ENCODE data around the gene CDHR3. TPM values are rescaled to one million over a fixed set of nuclear protein-coding genes. Genes with fewer than 3 reads are reported as not detected.

Gene CDHR3
- total RNA-seq, 1 experiment from 2014 or later = 19.1 TPM

DNA sequence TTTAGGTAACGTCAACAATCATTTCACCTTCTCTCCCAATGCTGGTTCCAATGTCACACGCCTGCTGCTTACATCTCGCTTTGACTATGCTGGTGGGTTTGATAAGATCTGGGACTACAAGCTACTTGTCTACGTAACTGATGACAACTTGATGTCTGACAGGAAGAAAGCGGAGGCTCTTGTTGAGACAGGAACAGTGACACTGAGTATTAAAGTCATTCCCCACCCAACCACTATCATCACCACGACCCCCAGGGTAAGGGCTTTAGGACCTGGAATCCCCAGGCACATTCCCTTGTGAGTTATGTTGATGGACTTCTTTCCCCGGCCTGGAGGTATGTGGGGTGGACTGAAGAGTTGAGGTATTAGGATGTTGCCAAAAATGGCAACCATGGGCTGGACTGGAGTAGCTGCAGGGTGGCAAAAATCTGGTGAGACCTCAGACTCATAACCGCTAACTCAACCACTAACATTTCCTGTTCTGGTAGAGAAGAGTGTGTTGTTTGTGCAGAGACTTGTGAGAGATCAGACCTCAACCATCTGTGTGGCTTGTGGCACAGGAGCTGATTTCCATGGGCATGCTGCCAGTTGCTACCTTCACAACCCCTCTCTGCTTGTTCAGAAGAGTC, 59.2 kb downstream of the CDHR3 start (continued):
- TF ChIP-seq, protein P1, sequence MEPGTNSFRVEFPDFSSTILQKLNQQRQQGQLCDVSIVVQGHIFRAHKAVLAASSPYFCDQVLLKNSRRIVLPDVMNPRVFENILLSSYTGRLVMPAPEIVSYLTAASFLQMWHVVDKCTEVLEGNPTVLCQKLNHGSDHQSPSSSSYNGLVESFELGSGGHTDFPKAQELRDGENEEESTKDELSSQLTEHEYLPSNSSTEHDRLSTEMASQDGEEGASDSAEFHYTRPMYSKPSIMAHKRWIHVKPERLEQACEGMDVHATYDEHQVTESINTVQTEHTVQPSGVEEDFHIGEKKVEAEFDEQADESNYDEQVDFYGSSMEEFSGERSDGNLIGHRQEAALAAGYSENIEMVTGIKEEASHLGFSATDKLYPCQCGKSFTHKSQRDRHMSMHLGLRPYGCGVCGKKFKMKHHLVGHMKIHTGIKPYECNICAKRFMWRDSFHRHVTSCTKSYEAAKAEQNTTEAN (CRISPR knock-in tag; IDR thresholded peaks at IDR 0.05) = no peak
- TF ChIP-seq, protein P2, sequence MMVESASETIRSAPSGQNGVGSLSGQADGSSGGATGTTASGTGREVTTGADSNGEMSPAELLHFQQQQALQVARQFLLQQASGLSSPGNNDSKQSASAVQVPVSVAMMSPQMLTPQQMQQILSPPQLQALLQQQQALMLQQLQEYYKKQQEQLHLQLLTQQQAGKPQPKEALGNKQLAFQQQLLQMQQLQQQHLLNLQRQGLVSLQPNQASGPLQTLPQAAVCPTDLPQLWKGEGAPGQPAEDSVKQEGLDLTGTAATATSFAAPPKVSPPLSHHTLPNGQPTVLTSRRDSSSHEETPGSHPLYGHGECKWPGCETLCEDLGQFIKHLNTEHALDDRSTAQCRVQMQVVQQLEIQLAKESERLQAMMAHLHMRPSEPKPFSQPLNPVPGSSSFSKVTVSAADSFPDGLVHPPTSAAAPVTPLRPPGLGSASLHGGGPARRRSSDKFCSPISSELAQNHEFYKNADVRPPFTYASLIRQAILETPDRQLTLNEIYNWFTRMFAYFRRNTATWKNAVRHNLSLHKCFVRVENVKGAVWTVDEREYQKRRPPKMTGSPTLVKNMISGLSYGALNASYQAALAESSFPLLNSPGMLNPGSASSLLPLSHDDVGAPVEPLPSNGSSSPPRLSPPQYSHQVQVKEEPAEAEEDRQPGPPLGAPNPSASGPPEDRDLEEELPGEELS (CRISPR knock-in tag; IDR thresholded peaks at IDR 0.05) = no peak
- TF ChIP-seq E2F4 (CRISPR knock-in tag; IDR thresholded peaks at IDR 0.05; ENCODE audit: borderline replicate concordance, low read depth) (no peak), IRF2 (CRISPR knock-in tag; IDR thresholded peaks at IDR 0.05; ENCODE audit: borderline replicate concordance, low read depth) (no peak), ATF1 (CRISPR knock-in tag; IDR thresholded peaks at IDR 0.05) (no peak), HMGXB4 (CRISPR knock-in tag; IDR thresholded peaks at IDR 0.05) (no peak), ZNF396 (CRISPR knock-in tag; IDR thresholded peaks at IDR 0.05; ENCODE audit: borderline replicate concordance) (no peak)
- TF ChIP-seq, protein P3, sequence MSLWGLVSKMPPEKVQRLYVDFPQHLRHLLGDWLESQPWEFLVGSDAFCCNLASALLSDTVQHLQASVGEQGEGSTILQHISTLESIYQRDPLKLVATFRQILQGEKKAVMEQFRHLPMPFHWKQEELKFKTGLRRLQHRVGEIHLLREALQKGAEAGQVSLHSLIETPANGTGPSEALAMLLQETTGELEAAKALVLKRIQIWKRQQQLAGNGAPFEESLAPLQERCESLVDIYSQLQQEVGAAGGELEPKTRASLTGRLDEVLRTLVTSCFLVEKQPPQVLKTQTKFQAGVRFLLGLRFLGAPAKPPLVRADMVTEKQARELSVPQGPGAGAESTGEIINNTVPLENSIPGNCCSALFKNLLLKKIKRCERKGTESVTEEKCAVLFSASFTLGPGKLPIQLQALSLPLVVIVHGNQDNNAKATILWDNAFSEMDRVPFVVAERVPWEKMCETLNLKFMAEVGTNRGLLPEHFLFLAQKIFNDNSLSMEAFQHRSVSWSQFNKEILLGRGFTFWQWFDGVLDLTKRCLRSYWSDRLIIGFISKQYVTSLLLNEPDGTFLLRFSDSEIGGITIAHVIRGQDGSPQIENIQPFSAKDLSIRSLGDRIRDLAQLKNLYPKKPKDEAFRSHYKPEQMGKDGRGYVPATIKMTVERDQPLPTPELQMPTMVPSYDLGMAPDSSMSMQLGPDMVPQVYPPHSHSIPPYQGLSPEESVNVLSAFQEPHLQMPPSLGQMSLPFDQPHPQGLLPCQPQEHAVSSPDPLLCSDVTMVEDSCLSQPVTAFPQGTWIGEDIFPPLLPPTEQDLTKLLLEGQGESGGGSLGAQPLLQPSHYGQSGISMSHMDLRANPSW (CRISPR knock-in tag; conservative IDR thresholded peaks at IDR 0.05; ENCODE audit: low read depth) = no peak

DNA sequence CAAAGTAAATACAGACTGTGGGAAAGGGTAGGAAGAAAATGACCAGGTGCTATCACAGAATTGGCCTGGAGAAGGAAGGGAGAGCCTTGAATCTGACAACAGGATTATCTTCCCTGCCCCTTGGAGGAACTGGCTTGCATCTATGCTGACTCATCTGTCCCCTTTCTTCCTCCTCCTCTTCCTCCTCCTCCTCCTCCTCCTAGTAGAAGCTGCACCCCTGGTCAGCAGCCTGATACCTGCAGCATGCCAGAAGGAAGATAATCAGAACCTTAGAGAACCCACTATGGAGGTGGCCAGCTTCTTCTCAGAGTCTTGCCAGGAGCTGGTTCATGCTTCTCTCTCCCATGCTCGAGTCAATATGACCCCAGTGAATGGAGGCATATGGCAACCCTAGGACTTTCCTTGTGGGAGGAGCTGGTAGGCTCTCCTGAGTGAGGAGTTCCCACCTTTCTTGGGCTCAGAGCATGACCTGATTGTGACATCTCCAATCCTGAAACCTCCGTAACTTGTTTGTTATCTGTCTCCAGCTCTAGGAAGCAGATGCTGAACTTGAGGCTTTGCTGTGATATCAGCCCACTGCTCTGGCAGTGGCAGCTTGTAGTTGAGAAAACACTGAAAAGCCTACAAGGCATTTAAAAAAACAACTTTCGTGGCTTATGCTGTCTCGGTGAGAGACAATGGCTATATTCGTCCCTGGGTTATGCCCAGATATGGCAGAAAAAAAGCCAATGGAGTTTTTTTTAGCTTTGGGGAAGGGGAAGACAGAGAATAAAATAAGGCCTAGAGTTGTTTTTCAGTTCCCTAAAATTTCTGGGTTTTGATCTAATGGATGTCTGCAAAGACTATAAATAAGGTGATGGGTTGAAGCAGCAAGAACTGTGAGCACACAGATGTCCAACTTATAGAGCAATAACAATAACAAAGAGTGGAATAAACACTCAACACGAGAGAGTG, 60.6 kb downstream of the CDHR3 start:
- CTCF ChIA-PET = no interaction called here
- TF ChIP-seq PRRX2 (CRISPR knock-in tag; IDR thresholded peaks at IDR 0.05) = no peak
- TF ChIP-seq MYBL2 (CRISPR knock-in tag; IDR thresholded peaks at IDR 0.05) = no peak
- Mint-ChIP-seq H3K27ac (no peak overlapping the region), H3K27me3 (ENCODE audit: low read depth) (no peaks in the 10 kb centered on the region; the same call in 1 of the 2 replicates), H3K9me3 (0 out of 2 replicates have a peak, but pooled peaks cover 5% of the 10 kb centered on the region), H3K36me3 (no peaks in the 10 kb centered on the region; the same call in 1 of the 2 replicates), H3K4me1 (peaks cover 37% of the 10 kb centered on the region), H3K4me3 (no peak overlapping the region)
- POLR2A ChIA-PET = no interaction called here
- no peak for ATAC-seq
- no peak for DNase-seq (ENCODE audit: low spot score)

- Mint-ChIP-seq H3K9me3 (0 out of 2 replicates have a peak, but pooled peaks cover 5% of the 10 kb centered on the region), H3K4me1 (peaks cover 50% of the 10 kb centered on the region), H3K36me3 (no peaks in the 10 kb centered on the region; the same call in 1 of the 2 replicates), H3K27ac (no peak overlapping the region), H3K4me3 (no peak overlapping the region), H3K27me3 (ENCODE audit: low read depth) (no peaks in the 10 kb centered on the region; the same call in 1 of the 2 replicates)
- POLR2A ChIA-PET = no interaction called here
- DNase-seq (ENCODE audit: low spot score) (no peak), ATAC-seq (no peak)
- CTCF ChIA-PET = interaction anchor here (1.3 to 1.4 kb wide), 2 partner anchors 35 to 267 kb away, joined by 3 to 5 read pairs; no protein-coding TSS in a partner anchor
- TF ChIP-seq ELF4 (CRISPR knock-in tag; IDR thresholded peaks at IDR 0.05; ENCODE audit: low read depth) (no peak), NFE2L1 (CRISPR knock-in tag; IDR thresholded peaks at IDR 0.05) (no peak), ZBTB21 (CRISPR knock-in tag; IDR thresholded peaks at IDR 0.05; ENCODE audit: borderline replicate concordance) (no peak), SP1 (CRISPR knock-in tag; conservative IDR thresholded peaks at IDR 0.05) (no peak), PRRX2 (CRISPR knock-in tag; IDR thresholded peaks at IDR 0.05) (no peak), NR3C1 (CRISPR knock-in tag; conservative IDR thresholded peaks at IDR 0.05; ENCODE audit: low read depth) (no peak), ZNF138 (CRISPR knock-in tag; conservative IDR thresholded peaks at IDR 0.05) (no peak)
- TF ChIP-seq, protein P4, sequence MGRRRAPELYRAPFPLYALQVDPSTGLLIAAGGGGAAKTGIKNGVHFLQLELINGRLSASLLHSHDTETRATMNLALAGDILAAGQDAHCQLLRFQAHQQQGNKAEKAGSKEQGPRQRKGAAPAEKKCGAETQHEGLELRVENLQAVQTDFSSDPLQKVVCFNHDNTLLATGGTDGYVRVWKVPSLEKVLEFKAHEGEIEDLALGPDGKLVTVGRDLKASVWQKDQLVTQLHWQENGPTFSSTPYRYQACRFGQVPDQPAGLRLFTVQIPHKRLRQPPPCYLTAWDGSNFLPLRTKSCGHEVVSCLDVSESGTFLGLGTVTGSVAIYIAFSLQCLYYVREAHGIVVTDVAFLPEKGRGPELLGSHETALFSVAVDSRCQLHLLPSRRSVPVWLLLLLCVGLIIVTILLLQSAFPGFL (CRISPR knock-in tag; IDR thresholded peaks at IDR 0.05; ENCODE audit: borderline replicate concordance) = no peak
- TF ChIP-seq, protein P2 (CRISPR knock-in tag; IDR thresholded peaks at IDR 0.05) = no peak
These were observed 63.0 kb downstream of the CDHR3 start for GRCh38 chr7:106026101-106026500.
